Gastrocnemius medialis (tissue), 4 donors: ENCODE results near the gene HIPK2.

Experiments used
- CTCF ChIP-seq, 5 experiments: fragments of 450-650 bp in 3 of 5; fragments of 200-600 bp in 2 of 5; sonication (generic) in 2 of 5; IDR thresholded peaks in 4 of 5; conservative IDR thresholded peaks in 1 of 5; 1 replicate in 4 of 5; 2 replicates in 1 of 5; pipeline ENCODE4 v1.5.1; 2016 to 2019; ENCODE audit warnings: antibody characterized with exemption in 5 of 5, mild to moderate bottlenecking in 3 of 5, moderate library complexity in 3 of 5
- POLR2A ChIP-seq, 2 donors: fragments of 450-650 bp; IDR thresholded peaks; one replicate each; pipeline ENCODE4 v1.6.1; 2017; ENCODE audit warnings: antibody characterized with exemption in 2 of 2, mild to moderate bottlenecking in 2 of 2, moderate library complexity in 2 of 2

- no peak for TF ChIP-seq POLR2A (IDR thresholded peaks at IDR 0.05)
- no peak for TF ChIP-seq CTCF (IDR thresholded peaks at IDR 0.05 in 4 of 5, conservative IDR thresholded peaks at IDR 0.05 in 1 of 5)
Observed at GRCh38 chr7:139676390-139676789, 101.4 kb downstream of the HIPK2 start.
